Stomach (tissue), 4 donors: Measurements from ENCODE around the gene IFI27L1.

Experiments used
- CTCF ChIP-seq, 7 experiments: fragments of 450-650 bp in 4 of 7; fragments of 200-600 bp in 3 of 7; sonication (generic) in 3 of 7; IDR thresholded peaks; one replicate each; pipeline ENCODE4 v1.5.1; 2016 to 2019; ENCODE audit warnings: antibody characterized with exemption in 7 of 7, control low read depth in 2 of 7, mild to moderate bottlenecking in 1 of 7
- EP300 ChIP-seq: sonication (generic); formaldehyde crosslinking; IDR thresholded peaks from one replicate; pipeline ENCODE4 v1.6.1; 2017; ENCODE audit warnings: antibody characterized with exemption
- POLR2A ChIP-seq, 4 donors: fragments of 450-650 bp; IDR thresholded peaks; one replicate each; pipeline ENCODE4 v1.6.1; 2016; ENCODE audit warnings: antibody characterized with exemption in 4 of 4, control low read depth in 2 of 4, mild to moderate bottlenecking in 1 of 4, moderate library complexity in 1 of 4
- POLR2AphosphoS5 ChIP-seq, 3 donors: sonication (generic); formaldehyde crosslinking; IDR thresholded peaks; one replicate each; pipeline ENCODE4 v1.6.1; 2016; ENCODE audit warnings: antibody characterized with exemption in 3 of 3

GRCh38 chr14:94138251-94138650 lies 57.1 kb downstream of the IFI27L1 start:
- TF ChIP-seq POLR2AphosphoS5 (IDR thresholded peaks at IDR 0.05) (no peak), CTCF (IDR thresholded peaks at IDR 0.05) (no peak), POLR2A (IDR thresholded peaks at IDR 0.05) (no peak), EP300 (no peak)
